ENCODE measurements around the gene MYH8.

Gene MYH8

GRCh38 chr17:10394201-10394887 lies 27.4 kb downstream of the MYH8 start:
- no peak for TF ChIP-seq CTCF (IDR thresholded peaks at IDR 0.05; ENCODE audit: insufficient read depth, low read depth, low read length, missing control alignments)
- DNase-seq (ENCODE audit: low read depth) = peak; percentile 12
- H3K4me3 ChIP-seq (ENCODE audit: low read depth, low read length) = no peak overlapping the region

- no peak for DNase-seq (ENCODE audit: low read depth)
- H3K4me3 ChIP-seq (ENCODE audit: low read depth, low read length) = no peak overlapping the region
- TF ChIP-seq CTCF (IDR thresholded peaks at IDR 0.05; ENCODE audit: insufficient read depth, low read depth, low read length, missing control alignments) = no peak
Observed at GRCh38 chr17:10392880-10393279, 28.9 kb downstream of the MYH8 start.

- no peak overlapping the region for H3K4me3 ChIP-seq (ENCODE audit: low read depth, low read length)
- no peak for TF ChIP-seq CTCF (IDR thresholded peaks at IDR 0.05; ENCODE audit: insufficient read depth, low read depth, low read length, missing control alignments)
- no peak for DNase-seq (ENCODE audit: low read depth)
Observed at GRCh38 chr17:10385871-10386270, 35.9 kb downstream of the MYH8 start.

GRCh38 chr17:10384175-10384574 lies 37.6 kb downstream of the MYH8 start:
- H3K4me3 ChIP-seq (ENCODE audit: low read depth, low read length) = no peak overlapping the region
- TF ChIP-seq CTCF (IDR thresholded peaks at IDR 0.05; ENCODE audit: insufficient read depth, low read depth, low read length, missing control alignments) = no peak
- no peak for DNase-seq (ENCODE audit: low read depth)

- TF ChIP-seq CTCF (IDR thresholded peaks at IDR 0.05; ENCODE audit: insufficient read depth, low read depth, low read length, missing control alignments) = no peak
- H3K4me3 ChIP-seq (ENCODE audit: low read depth, low read length) = no peak overlapping the region
Observed at GRCh38 chr17:10380631-10381408, 40.9 kb downstream of the MYH8 start.

GRCh38 chr17:10372906-10373305 lies 48.8 kb downstream of the MYH8 start, which contains the start of gene MYH13:
MYH13 (minus strand) TSS chr17:10373006; CDS start chr17:10364530, 8,476 bp downstream.
- TF ChIP-seq CTCF (IDR thresholded peaks at IDR 0.05; ENCODE audit: insufficient read depth, low read depth, low read length, missing control alignments) = no peak
- no peak within 1 kb of the TSS for H3K4me3 ChIP-seq (ENCODE audit: low read depth, low read length)
- DNase-seq (ENCODE audit: low read depth) = no peak

More at GRCh38 chr17:10380631-10381408, 40.9 kb downstream of the MYH8 start:
- no peak for DNase-seq (ENCODE audit: low read depth)

All from GM12865 (cell line).